ENCODE measurements around the gene P3H2.
A peak's percentile ranks its signal among the peaks of the same experiment; 100 is the strongest.

The P3H2 gene

DNA sequence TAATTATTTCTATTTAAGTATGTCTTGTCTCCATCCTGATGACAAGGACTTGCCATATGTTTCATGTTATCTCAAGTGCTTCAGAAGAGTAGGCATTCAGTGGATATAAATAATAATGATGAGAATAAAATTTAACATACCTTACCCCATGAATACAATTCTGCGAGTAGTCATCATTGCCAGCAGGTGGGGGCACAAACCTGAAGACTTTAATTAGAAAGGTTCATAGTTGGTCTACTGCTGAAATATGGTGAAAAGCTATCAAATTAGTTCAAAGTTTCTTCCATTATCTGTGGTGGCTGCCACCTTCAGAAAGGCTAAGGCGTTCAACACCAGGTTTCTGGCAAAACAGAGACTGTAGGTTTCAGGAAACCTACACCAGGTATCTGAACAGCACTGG, 100.9 kb downstream of the P3H2 start:
- Histone ChIP-seq H3K36me3 (ENCODE audit: insufficient read depth, low read length) (no peaks in the 10 kb centered on the region), H3K9ac (ENCODE audit: insufficient read length) (no peak overlapping the region), H3K9me3 (ENCODE audit: low read depth, low read length) (no peaks in the 10 kb centered on the region), H3K27ac (no peak overlapping the region), H3K4me3 (no peak overlapping the region)
- no peak for DNase-seq (ENCODE audit: low read depth, low spot score)
- TF ChIP-seq FOXP2 (optimal IDR thresholded peaks at IDR 0.05; ENCODE audit: control extremely low read depth, extremely low read length, insufficient read depth) (no peak), EZH2 (IDR thresholded peaks at IDR 0.05) (no peak), POLR2AphosphoS5 (IDR thresholded peaks at IDR 0.05; ENCODE audit: borderline replicate concordance, low read depth, low read length) (no peak)

DNA sequence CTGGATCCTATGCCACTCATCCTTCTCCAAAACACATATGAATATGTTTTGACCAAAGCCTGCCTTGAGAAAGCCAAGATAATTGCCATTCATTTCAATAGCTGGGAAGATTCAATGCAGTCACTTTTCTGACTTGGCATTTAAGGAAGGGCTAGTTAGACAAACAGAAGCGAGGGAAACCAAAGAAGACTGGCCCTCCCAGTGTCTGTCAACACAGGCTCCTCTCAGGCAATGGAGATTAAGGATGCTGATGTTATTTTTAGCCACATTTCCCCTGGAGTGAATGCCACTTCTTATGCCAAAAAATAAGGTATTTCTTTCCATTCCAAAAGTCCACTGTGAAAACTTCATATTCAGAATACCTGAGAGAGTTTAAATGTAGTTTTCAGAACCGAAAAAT, 101.7 kb downstream of the P3H2 start:
- DNase-seq (ENCODE audit: low read depth, low spot score): no peak
- TF ChIP-seq FOXP2 (optimal IDR thresholded peaks at IDR 0.05; ENCODE audit: control extremely low read depth, extremely low read length, insufficient read depth): no peak
- no peak for TF ChIP-seq POLR2AphosphoS5 (IDR thresholded peaks at IDR 0.05; ENCODE audit: borderline replicate concordance, low read depth, low read length)
- TF ChIP-seq EZH2 (IDR thresholded peaks at IDR 0.05): no peak
- H3K36me3 ChIP-seq (ENCODE audit: insufficient read depth, low read length): no peaks in the 10 kb centered on the region
- no peak overlapping the region for H3K9ac ChIP-seq (ENCODE audit: insufficient read length)
- H3K4me3 ChIP-seq: no peak overlapping the region
- H3K9me3 ChIP-seq (ENCODE audit: low read depth, low read length): no peaks in the 10 kb centered on the region
- no peak overlapping the region for H3K27ac ChIP-seq

DNA sequence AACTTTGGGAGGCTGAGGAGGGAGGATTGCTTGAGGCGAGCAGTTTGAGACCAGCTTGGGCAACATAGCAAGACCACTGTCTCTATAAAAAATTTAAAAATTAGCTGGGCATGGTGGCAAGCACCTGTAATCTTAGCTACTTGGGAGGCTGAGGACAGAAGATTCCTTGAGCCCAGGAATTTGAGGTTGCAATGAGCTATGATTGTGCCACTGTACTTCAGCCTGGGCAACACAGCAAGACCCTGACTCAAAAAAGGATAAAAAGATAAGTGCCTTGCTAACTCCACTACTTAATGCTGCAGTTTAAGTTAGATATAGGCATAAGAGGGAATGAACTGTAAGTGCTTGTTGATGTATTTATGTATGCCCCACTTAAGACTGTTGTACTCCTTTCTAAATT, 102.2 kb downstream of the P3H2 start:
- no peak for DNase-seq (ENCODE audit: low read depth, low spot score)
- Histone ChIP-seq H3K36me3 (ENCODE audit: insufficient read depth, low read length) (no peaks in the 10 kb centered on the region), H3K9me3 (ENCODE audit: low read depth, low read length) (no peaks in the 10 kb centered on the region), H3K4me3 (no peak overlapping the region), H3K9ac (ENCODE audit: insufficient read length) (no peak overlapping the region), H3K27ac (no peak overlapping the region)
- TF ChIP-seq EZH2 (IDR thresholded peaks at IDR 0.05) (no peak), POLR2AphosphoS5 (IDR thresholded peaks at IDR 0.05; ENCODE audit: borderline replicate concordance, low read depth, low read length) (no peak), FOXP2 (optimal IDR thresholded peaks at IDR 0.05; ENCODE audit: control extremely low read depth, extremely low read length, insufficient read depth) (no peak)

DNA sequence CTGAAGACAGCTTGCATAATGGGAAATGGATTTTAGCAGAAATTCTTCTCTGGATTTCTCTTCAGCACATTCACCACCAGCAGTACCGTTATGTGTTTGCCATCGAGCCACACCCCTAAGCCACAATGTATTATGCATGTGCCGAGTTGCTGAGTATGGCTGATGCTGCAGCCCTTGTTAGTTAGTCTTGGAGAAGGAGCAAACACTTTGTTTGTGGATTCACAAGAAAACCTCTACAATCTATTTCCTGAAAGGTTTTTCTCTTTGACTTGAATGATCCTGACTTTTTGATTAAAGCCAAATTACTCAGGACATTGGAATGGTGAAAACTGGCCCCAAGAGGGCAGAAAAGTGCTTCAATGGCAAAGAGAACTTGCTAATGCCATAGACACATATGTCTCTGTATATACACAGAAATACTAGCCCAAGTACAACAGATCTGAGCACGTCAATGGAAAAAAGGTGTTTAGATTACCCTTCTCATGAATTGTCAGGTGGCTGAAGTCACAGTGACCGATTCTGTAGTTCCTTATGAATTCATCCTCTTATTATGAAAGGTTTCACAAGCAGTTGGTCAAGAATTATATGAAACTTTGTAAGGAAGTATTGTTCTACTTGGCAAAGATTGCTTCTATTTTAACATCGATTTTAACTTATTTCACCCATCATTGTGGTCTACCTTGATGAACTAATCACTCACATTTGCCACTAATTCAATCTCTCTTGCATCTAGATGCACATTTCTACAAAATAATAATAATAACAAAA, 103.0 kb downstream of the P3H2 start:
- no peak overlapping the region for H3K27ac ChIP-seq
- no peak for DNase-seq (ENCODE audit: low read depth, low spot score)
- peak overlapping the region; percentile 15; the same call in 1 of the 2 replicates for H3K4me3 ChIP-seq
- H3K9me3 ChIP-seq (ENCODE audit: low read depth, low read length): no peaks in the 10 kb centered on the region
- H3K9ac ChIP-seq (ENCODE audit: insufficient read length): no peak overlapping the region
- no peaks in the 10 kb centered on the region for H3K36me3 ChIP-seq (ENCODE audit: insufficient read depth, low read length)
- no peak for TF ChIP-seq EZH2 (IDR thresholded peaks at IDR 0.05)

DNA sequence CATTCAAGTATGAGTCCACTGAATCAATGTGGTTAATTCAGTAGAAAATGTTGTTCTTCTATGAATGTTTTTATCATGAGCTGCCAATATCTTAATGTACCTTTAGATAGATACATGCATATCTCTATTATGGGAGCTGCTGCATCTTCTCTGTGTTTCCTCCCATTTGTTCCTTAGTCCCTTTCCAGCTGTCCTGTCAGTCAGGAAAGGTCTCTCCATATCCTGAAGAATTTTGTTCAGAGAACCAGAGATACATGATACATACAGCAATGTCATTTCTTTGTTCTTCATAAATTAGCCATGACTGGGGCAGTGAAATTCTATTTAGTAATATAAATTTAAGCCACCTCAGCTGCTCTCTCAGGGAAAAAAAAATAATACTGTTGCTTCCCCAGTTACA, 103.7 kb downstream of the P3H2 start:
- no peaks in the 10 kb centered on the region for H3K9me3 ChIP-seq (ENCODE audit: low read depth, low read length)
- H3K4me3 ChIP-seq: no peak overlapping the region
- no peaks in the 10 kb centered on the region for H3K36me3 ChIP-seq (ENCODE audit: insufficient read depth, low read length)
- TF ChIP-seq EZH2 (IDR thresholded peaks at IDR 0.05): no peak
- no peak for TF ChIP-seq POLR2AphosphoS5 (IDR thresholded peaks at IDR 0.05; ENCODE audit: borderline replicate concordance, low read depth, low read length)
- no peak for TF ChIP-seq FOXP2 (optimal IDR thresholded peaks at IDR 0.05; ENCODE audit: control extremely low read depth, extremely low read length, insufficient read depth)
- no peak for DNase-seq (ENCODE audit: low read depth, low spot score)
- H3K9ac ChIP-seq (ENCODE audit: insufficient read length): no peak overlapping the region
- H3K27ac ChIP-seq: no peak overlapping the region

DNA sequence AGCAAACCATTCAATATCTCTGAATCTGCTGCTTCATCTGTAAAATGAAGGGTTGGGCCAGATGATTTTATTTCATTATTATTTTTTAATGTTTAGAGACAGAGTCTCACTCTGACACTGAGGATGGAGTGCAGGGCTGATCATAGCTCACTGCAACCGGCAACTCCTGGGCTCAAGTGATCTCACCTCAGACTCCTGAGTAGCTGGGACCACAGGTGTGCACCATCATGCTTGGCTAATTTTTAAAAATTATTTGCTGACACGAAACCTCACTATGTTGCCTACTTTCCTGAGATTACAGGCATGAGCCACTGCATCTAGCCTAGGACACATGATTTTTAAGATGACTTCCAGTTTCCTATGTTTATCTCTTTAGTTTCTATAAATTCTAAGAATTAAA, 105.8 kb downstream of the P3H2 start:
- H3K36me3 ChIP-seq (ENCODE audit: insufficient read depth, low read length): no peaks in the 10 kb centered on the region

DNA sequence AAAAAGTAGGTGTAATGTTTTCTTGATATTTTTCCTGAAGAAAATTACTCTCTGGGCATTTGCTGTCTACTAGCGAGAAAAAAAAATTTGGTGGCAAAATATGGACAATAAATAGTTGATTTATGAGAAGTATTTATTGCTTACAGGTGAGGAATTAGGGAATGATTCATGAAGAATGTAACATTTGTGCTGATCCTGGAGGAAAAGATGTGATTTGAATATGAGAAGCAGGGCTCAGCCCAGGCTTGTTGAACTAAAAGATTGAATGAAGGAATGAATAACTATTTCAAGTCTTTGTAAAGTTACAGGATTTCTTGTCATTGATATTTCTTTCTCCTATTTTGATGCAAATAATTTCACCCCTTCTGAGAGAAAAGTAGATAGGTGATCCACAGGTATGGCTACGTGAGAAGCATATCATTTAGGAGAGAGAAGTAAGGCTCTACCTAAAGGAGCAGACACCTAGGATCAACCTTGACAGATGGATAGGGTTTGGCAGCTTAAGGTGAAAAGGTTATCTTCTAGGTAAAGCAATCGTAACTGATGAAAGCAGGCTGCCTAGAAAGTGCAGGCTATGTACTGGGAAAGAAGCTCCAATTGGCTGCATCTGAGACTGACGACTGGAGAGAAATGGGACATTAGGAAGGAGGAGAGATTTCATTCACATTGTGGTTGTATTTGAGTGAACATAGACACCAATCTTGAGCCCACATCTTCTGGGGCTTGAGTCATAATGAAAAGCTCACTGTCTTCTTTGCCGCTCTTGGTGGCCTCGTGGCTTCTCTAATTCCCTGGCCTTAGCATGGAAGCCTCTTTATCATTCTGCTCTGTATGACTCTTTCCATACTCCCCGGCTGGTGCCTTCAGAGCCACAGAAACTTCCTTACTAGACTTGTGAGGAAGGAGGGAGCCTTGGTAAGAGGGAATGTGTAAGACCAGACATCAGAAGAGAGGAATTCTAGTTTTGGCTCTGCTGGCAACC, 106.5 kb downstream of the P3H2 start:
- Histone ChIP-seq H3K9ac (ENCODE audit: insufficient read length) (no peak overlapping the region), H3K9me3 (ENCODE audit: low read depth, low read length) (no peaks in the 10 kb centered on the region), H3K27ac (no peak overlapping the region; the same call in 1 of the 2 replicates), H3K36me3 (ENCODE audit: insufficient read depth, low read length) (no peaks in the 10 kb centered on the region), H3K4me3 (no peak overlapping the region)
- DNase-seq (ENCODE audit: low read depth, low spot score): no peak
- TF ChIP-seq EZH2 (IDR thresholded peaks at IDR 0.05) (no peak), FOXP2 (optimal IDR thresholded peaks at IDR 0.05; ENCODE audit: control extremely low read depth, extremely low read length, insufficient read depth) (no peak), POLR2AphosphoS5 (IDR thresholded peaks at IDR 0.05; ENCODE audit: borderline replicate concordance, low read depth, low read length) (no peak)

More for the DNA sequence above, 105.8 kb downstream of the P3H2 start:
- Histone ChIP-seq H3K9me3 (ENCODE audit: low read depth, low read length) (no peaks in the 10 kb centered on the region), H3K4me3 (no peak overlapping the region), H3K9ac (ENCODE audit: insufficient read length) (no peak overlapping the region), H3K27ac (no peak overlapping the region)
- no peak for DNase-seq (ENCODE audit: low read depth, low spot score)
- TF ChIP-seq FOXP2 (optimal IDR thresholded peaks at IDR 0.05; ENCODE audit: control extremely low read depth, extremely low read length, insufficient read depth): no peak
- no peak for TF ChIP-seq EZH2 (IDR thresholded peaks at IDR 0.05)
- no peak for TF ChIP-seq POLR2AphosphoS5 (IDR thresholded peaks at IDR 0.05; ENCODE audit: borderline replicate concordance, low read depth, low read length)

DNA sequence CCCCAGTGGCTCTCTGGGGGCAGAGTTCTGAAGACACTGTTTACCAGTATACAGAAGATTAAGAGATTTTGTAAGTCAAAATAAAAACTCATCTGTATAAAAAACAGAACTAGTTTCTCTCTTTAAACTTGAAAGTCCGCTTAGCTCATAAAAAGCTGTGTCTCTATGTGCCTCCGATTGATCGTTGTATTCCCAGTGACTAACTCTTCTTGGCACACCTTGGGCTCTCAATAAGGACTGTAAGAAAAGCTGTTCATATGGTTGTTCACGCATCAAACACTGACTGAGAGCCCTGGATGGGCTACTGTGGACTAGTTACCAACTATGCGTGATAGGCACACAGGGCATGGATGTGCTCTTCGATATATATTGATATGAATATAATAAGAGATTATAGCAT, 107.9 kb downstream of the P3H2 start:
- H3K9me3 ChIP-seq (ENCODE audit: low read depth, low read length): no peaks in the 10 kb centered on the region
- H3K4me3 ChIP-seq: peak overlapping the region; percentile 48; the same call in 1 of the 2 replicates
- TF ChIP-seq POLR2AphosphoS5 (IDR thresholded peaks at IDR 0.05; ENCODE audit: borderline replicate concordance, low read depth, low read length) (no peak), FOXP2 (optimal IDR thresholded peaks at IDR 0.05; ENCODE audit: control extremely low read depth, extremely low read length, insufficient read depth) (no peak), EZH2 (IDR thresholded peaks at IDR 0.05) (no peak)
- no peak overlapping the region for H3K9ac ChIP-seq (ENCODE audit: insufficient read length)
- no peak for DNase-seq (ENCODE audit: low read depth, low spot score)
- H3K36me3 ChIP-seq (ENCODE audit: insufficient read depth, low read length): no peaks in the 10 kb centered on the region
- no peak overlapping the region; the same call in 1 of the 2 replicates for H3K27ac ChIP-seq
